HepG2 (cell line): ENCODE measurements around the gene VWCE. TPM values are rescaled to one million over a fixed set of nuclear protein-coding genes. Genes with fewer than 3 reads are reported as not detected.
A peak's percentile ranks its signal among the peaks of the same experiment; 100 is the strongest.

ENCODE experiments used
- BORCS8-MEF2B ChIP-seq: sonication (generic); formaldehyde crosslinking; IDR thresholded peaks from 2 replicates; pipeline ENCODE4 v1.8.0; 2022; ENCODE audit warnings: mild to moderate bottlenecking, missing genetic modification reagents
- DMTF1 ChIP-seq: sonication (generic); formaldehyde crosslinking; IDR thresholded peaks from 2 replicates; pipeline ENCODE4 v1.4.0; 2020; ENCODE audit warnings: mild to moderate bottlenecking, missing genetic modification reagents
- ETV5 ChIP-seq: IDR thresholded peaks from 2 replicates; pipeline ENCODE4 v1.6.1; 2018; ENCODE audit warnings: missing biosample characterization, missing genetic modification reagents, inconsistent platforms, borderline replicate concordance
- HNRNPLL ChIP-seq: fragments of 200-400 bp; formaldehyde crosslinking; IDR thresholded peaks from 2 replicates; pipeline ENCODE4 v1.6.1; 2017; ENCODE audit warnings: mild to moderate bottlenecking, low read depth, low read length; ENCODE audit not compliant: poor library complexity, severe bottlenecking
- IKZF4 ChIP-seq: sonication (generic); formaldehyde crosslinking; IDR thresholded peaks from 2 replicates; pipeline ENCODE4 v1.5.1; 2020; ENCODE audit warnings: borderline replicate concordance, mild to moderate bottlenecking, low read depth, missing genetic modification reagents; ENCODE audit errors: not compliant biosample characterization
- KLF16 ChIP-seq, 2 experiments: sonication (generic) in 1 of 2; formaldehyde crosslinking in 1 of 2; IDR thresholded peaks; 2 replicates each; pipeline versions ENCODE4 v1.6.1 to v1.8.0; 2016 to 2023; ENCODE audit warnings: missing genetic modification reagents in 2 of 2, missing compliant biosample characterization in 1 of 2
- SNRNP70 ChIP-seq: fragments of 200-400 bp; formaldehyde crosslinking; IDR thresholded peaks from 2 replicates; pipeline ENCODE4 v1.6.1; 2017; ENCODE audit warnings: mild to moderate bottlenecking, low read depth, low read length, moderate library complexity
- SP1 ChIP-seq, 2 experiments: fragments of 450-650 bp in 1 of 2; sonication (generic) in 1 of 2; formaldehyde crosslinking in 1 of 2; IDR thresholded peaks; 2 replicates each; pipeline versions ENCODE4 v1.4.0 to v1.6.1; 2016 to 2020; ENCODE audit warnings: missing genetic modification reagents in 1 of 2
- THYN1 ChIP-seq: sonication (generic); formaldehyde crosslinking; IDR thresholded peaks from 2 replicates; pipeline ENCODE4 v1.8.1; 2023; ENCODE audit warnings: low read depth, mild to moderate bottlenecking, moderate library complexity, missing genetic modification reagents, borderline replicate concordance
- ZBTB10 ChIP-seq: sonication (generic); formaldehyde crosslinking; IDR thresholded peaks from 2 replicates; pipeline ENCODE4 v1.4.0; 2020; ENCODE audit warnings: missing genetic modification reagents, borderline replicate concordance
- ZBTB3 ChIP-seq: sonication (generic); formaldehyde crosslinking; IDR thresholded peaks from 2 replicates; pipeline ENCODE4 v1.4.0; 2020; ENCODE audit warnings: low read depth, mild to moderate bottlenecking, moderate library complexity, missing genetic modification reagents, borderline replicate concordance
- ZBTB38 ChIP-seq: sonication (generic); formaldehyde crosslinking; IDR thresholded peaks from 2 replicates; pipeline ENCODE4 v1.5.1; 2020; ENCODE audit warnings: mild to moderate bottlenecking, missing genetic modification reagents
- ZFY ChIP-seq: sonication (generic); formaldehyde crosslinking; IDR thresholded peaks from 2 replicates; pipeline ENCODE4 v1.4.0; 2020; ENCODE audit warnings: missing genetic modification reagents
- ZMYM2 ChIP-seq: sonication (generic); formaldehyde crosslinking; IDR thresholded peaks from 2 replicates; pipeline ENCODE4 v1.8.0; 2022; ENCODE audit warnings: mild to moderate bottlenecking, missing genetic modification reagents
- ZNF232 ChIP-seq: sonication (generic); formaldehyde crosslinking; IDR thresholded peaks from 2 replicates; pipeline ENCODE4 v1.4.0; 2020; ENCODE audit warnings: missing genetic modification reagents, borderline replicate concordance
- ZNF614 ChIP-seq: IDR thresholded peaks from 2 replicates; pipeline ENCODE4 v1.6.1; 2018; ENCODE audit warnings: missing biosample characterization, missing genetic modification reagents, inconsistent platforms, borderline replicate concordance
- ZSCAN29 ChIP-seq: sonication (generic); formaldehyde crosslinking; conservative IDR thresholded peaks from 2 replicates; pipeline ENCODE4 v1.4.0; 2020; ENCODE audit warnings: mild to moderate bottlenecking, missing genetic modification reagents
- polyA plus RNA-seq, 8 experiments: library from polyadenylated mRNA; depleted of rRNA in 3 of 8; stranded (reverse) in 7 of 8; unstranded in 1 of 8; fragments of >200 nt; fragmentation: Illumina TruSeq in 4 of 8; extraction: Trizol in 4 of 8; gene quantifications; 2 replicates each; pipeline versions ENCODE4 v1.2.1 to v1.2.3, GENCODE V29; 2011 to 2016; ENCODE audit warnings: low read depth in 4 of 8, missing spikeins in 1 of 8, mixed read lengths in 1 of 8; ENCODE audit not compliant: insufficient read depth in 1 of 8
- total RNA-seq, 5 experiments: library from RNA; depleted of rRNA; stranded (reverse); fragments of >200 nt; fragmentation: Illumina TruSeq; extraction: Trizol; gene quantifications; 2 replicates each; pipeline ENCODE4 v1.2.3, GENCODE V29; 2016; ENCODE audit warnings: low read depth in 1 of 5
- TF ChIP-seq, protein P1 (sequence below): sonication (generic); formaldehyde crosslinking; IDR thresholded peaks from 2 replicates; pipeline ENCODE4 v1.4.0; 2020; ENCODE audit warnings: missing genetic modification reagents, borderline replicate concordance
- TF ChIP-seq, protein P2 (sequence below): sonication (generic); formaldehyde crosslinking; IDR thresholded peaks from 2 replicates; pipeline ENCODE4 v1.5.0; 2020; ENCODE audit warnings: mild to moderate bottlenecking, missing genetic modification reagents

The VWCE gene
- total and polyA plus RNA-seq, 2 of the 13 experiments (the other 11 are each of a cell fraction or from before 2014, with no cell fraction given): 27.6 to 58.3 TPM

DNA sequence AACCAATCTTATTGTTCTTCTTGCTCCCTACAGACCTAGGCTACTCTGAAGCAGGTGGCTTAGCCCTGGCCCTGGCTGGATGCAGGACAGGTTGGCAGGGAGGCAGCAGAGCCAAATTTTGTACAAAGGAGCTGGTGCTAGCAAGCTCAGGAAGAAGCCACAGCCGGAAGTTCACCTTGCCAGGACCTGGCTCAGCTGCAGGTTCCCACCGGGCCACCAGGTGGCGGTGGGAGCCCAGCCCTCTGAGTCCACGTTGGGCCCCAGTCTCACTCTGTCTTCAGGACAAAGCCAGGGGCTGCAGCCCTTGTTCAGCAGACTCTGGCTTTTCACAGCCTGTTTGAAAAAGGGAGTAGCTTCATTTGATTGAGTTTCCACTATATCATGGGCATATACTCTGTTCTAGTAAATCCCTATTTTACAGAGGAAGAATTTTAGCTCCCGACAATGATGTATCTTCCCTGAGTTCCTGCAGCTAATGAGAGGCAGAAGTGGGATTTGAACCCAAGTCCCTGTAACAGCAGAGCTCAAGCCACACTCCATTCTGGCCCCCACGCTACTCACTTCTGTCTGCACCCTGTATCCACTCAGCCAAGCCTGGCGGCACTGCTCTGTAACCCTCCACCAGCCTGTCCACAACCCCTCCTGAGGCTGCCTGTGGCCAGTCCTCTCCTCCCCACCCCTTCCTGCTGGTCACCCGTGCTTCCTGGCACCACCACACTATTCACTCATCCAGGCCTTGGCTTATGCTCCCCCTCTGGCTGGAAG, 41.2 kb upstream of the VWCE start (continued):
- no peak for TF ChIP-seq IKZF4
- TF ChIP-seq ZFY (CRISPR knock-in tag): no peak; the same call in 1 of the 2 replicates
- 0 out of 2 replicates have a peak, but pooled peaks have one; percentile 42 for TF ChIP-seq ZNF614 (CRISPR knock-in tag)
- TF ChIP-seq ZSCAN29 (CRISPR knock-in tag): no peak
- no peak for TF ChIP-seq BORCS8-MEF2B (CRISPR knock-in tag)
- TF ChIP-seq ZMYM2 (CRISPR knock-in tag): no peak
- TF ChIP-seq ZBTB3 (CRISPR knock-in tag): no peak
- no peak for TF ChIP-seq ZBTB10 (CRISPR knock-in tag)
- no peak for TF ChIP-seq SP1 (IDR thresholded peaks at IDR 0.05)
- no peak for TF ChIP-seq SP1 (CRISPR knock-in tag; IDR thresholded peaks at IDR 0.05)
- TF ChIP-seq KLF16 (CRISPR knock-in tag; IDR thresholded peaks at IDR 0.05): peak in 1 of 2 experiments; percentile 63; a peak in 2 of 4 replicates
- TF ChIP-seq SNRNP70: no peak
- peak; percentile 94 for TF ChIP-seq ETV5 (CRISPR knock-in tag)
- TF ChIP-seq, protein P1, sequence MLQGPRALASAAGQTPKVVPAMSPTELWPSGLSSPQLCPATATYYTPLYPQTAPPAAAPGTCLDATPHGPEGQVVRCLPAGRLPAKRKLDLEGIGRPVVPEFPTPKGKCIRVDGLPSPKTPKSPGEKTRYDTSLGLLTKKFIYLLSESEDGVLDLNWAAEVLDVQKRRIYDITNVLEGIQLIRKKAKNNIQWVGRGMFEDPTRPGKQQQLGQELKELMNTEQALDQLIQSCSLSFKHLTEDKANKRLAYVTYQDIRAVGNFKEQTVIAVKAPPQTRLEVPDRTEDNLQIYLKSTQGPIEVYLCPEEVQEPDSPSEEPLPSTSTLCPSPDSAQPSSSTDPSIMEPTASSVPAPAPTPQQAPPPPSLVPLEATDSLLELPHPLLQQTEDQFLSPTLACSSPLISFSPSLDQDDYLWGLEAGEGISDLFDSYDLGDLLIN (CRISPR knock-in tag): no peak
- TF ChIP-seq DMTF1: no peak
- TF ChIP-seq HNRNPLL: no peak
- TF ChIP-seq ZBTB38 (CRISPR knock-in tag): peak; percentile 47; the same call in 1 of the 2 replicates
- TF ChIP-seq, protein P2, sequence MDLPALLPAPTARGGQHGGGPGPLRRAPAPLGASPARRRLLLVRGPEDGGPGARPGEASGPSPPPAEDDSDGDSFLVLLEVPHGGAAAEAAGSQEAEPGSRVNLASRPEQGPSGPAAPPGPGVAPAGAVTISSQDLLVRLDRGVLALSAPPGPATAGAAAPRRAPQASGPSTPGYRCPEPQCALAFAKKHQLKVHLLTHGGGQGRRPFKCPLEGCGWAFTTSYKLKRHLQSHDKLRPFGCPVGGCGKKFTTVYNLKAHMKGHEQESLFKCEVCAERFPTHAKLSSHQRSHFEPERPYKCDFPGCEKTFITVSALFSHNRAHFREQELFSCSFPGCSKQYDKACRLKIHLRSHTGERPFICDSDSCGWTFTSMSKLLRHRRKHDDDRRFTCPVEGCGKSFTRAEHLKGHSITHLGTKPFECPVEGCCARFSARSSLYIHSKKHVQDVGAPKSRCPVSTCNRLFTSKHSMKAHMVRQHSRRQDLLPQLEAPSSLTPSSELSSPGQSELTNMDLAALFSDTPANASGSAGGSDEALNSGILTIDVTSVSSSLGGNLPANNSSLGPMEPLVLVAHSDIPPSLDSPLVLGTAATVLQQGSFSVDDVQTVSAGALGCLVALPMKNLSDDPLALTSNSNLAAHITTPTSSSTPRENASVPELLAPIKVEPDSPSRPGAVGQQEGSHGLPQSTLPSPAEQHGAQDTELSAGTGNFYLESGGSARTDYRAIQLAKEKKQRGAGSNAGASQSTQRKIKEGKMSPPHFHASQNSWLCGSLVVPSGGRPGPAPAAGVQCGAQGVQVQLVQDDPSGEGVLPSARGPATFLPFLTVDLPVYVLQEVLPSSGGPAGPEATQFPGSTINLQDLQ (CRISPR knock-in tag): no peak
- TF ChIP-seq THYN1: no peak
- no peak for TF ChIP-seq ZNF232
